ENCODE results near the gene RCHY1.
"Not testable (repeated sequence)": the region's sequence is repeated elsewhere in the genome, so short reads cannot be mapped to it uniquely, and the experiment has no call there.

RCHY1 gene

GRCh38 chr4:75514131-75514948 lies at the start of gene RCHY1, which contains the start of gene THAP6:
Gene RCHY1, minus strand, starts transcription at chr4:75514403. Its CDS starts 117 bp downstream, at chr4:75514286.
Gene THAP6, plus strand, starts transcription at chr4:75514473. Its CDS starts 980 bp downstream, at chr4:75515453.
- H3K9ac ChIP-seq (ENCODE audit: low read length), result peak within 1 kb of the TSS; percentile 82
- H3K36me3 ChIP-seq (ENCODE audit: control insufficient read depth, insufficient read depth, low read length), result peaks cover 25% of the 10 kb centered on the region
- peaks cover 18% of the 10 kb centered on the region for H3K4me1 ChIP-seq (ENCODE audit: control insufficient read depth, insufficient read depth, low read length)
- no peaks in the 10 kb centered on the region for H3K27me3 ChIP-seq (ENCODE audit: control insufficient read depth, insufficient read depth, low read length)
- peak within 1 kb of the TSS; percentile 53; the same call in 1 of the 2 replicates for H3K27ac ChIP-seq (ENCODE audit: low read depth, low read length)
- peak within 1 kb of the TSS; percentile 84 for H3K4me3 ChIP-seq (ENCODE audit: low read depth, low read length)
- no peaks in the 10 kb centered on the region; the same call in 1 of the 2 replicates for H3K9me3 ChIP-seq (ENCODE audit: control insufficient read depth, insufficient read depth, low read depth, low read length)

DNA sequence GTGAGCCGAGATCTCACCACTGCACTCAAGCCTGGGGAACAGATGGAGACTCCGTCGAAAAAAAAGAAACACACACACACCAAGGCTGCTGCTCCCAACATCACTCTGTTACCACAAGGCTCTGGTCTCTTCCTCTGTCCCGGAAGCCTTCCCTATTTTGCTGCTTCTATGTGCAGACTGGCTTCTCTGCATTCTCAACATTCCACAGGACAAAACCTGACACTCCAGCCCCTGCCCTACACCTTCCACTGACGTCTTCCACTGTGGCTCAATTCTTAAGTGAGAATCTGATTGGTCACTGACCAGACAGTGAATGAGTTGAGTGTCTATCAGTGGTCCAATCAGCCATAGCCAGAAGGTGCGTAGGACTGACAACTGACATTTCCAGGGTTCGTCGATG lies 47.6 kb upstream of the RCHY1 start:
- Histone ChIP-seq H3K27me3 (ENCODE audit: control insufficient read depth, insufficient read depth, low read length) (no peaks in the 10 kb centered on the region), H3K9me3 (ENCODE audit: control insufficient read depth, insufficient read depth, low read depth, low read length) (no peaks in the 10 kb centered on the region), H3K27ac (ENCODE audit: low read depth, low read length) (no peak overlapping the region)

DNA sequence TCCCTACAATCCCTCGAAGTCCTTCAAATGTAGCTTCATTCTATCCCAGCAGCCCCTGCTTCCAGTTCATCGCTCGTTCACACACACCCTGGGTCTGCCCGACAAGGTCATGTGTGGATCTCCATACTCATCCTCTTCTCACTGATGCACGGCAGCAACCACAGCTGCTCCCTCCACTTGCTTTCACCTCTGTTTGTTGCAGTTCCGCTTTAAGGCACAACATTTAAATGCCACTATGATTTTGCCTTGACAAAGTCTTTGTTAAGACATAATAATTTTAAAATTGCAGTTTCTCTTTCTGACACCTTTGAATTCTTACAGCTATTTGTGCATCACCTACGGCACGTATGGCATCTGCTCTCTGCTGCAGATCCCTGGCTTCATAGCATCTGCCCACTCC lies 43.5 kb upstream of the RCHY1 start:
- Histone ChIP-seq H3K36me3 (ENCODE audit: control insufficient read depth, insufficient read depth, low read length) (no peaks in the 10 kb centered on the region), H3K27me3 (ENCODE audit: control insufficient read depth, insufficient read depth, low read length) (no peaks in the 10 kb centered on the region), H3K9ac (ENCODE audit: low read length) (no peak overlapping the region), H3K9me3 (ENCODE audit: control insufficient read depth, insufficient read depth, low read depth, low read length) (no peaks in the 10 kb centered on the region), H3K4me3 (ENCODE audit: low read depth, low read length) (no peak overlapping the region), H3K27ac (ENCODE audit: low read depth, low read length) (no peak overlapping the region), H3K4me1 (ENCODE audit: control insufficient read depth, insufficient read depth, low read length) (peaks cover 16% of the 10 kb centered on the region; the same call in 1 of the 2 replicates)

More for the DNA sequence above, 47.6 kb upstream of the RCHY1 start:
- H3K36me3 ChIP-seq (ENCODE audit: control insufficient read depth, insufficient read depth, low read length), result no peaks in the 10 kb centered on the region
- H3K4me1 ChIP-seq (ENCODE audit: control insufficient read depth, insufficient read depth, low read length), result peaks cover 4% of the 10 kb centered on the region; the same call in 1 of the 2 replicates
- no peak overlapping the region for H3K4me3 ChIP-seq (ENCODE audit: low read depth, low read length)
- no peak overlapping the region for H3K9ac ChIP-seq (ENCODE audit: low read length)

GRCh38 chr4:75555294-75556164 lies 41.3 kb upstream of the RCHY1 start, which contains the start of gene ODAPH:
Gene ODAPH, plus strand, starts transcription at chr4:75556066. Its CDS starts 17 bp downstream, at chr4:75556083.
- Histone ChIP-seq H3K9ac (ENCODE audit: low read length) (no peak within 1 kb of the TSS), H3K27me3 (ENCODE audit: control insufficient read depth, insufficient read depth, low read length) (no peaks in the 10 kb centered on the region), H3K4me1 (ENCODE audit: control insufficient read depth, insufficient read depth, low read length) (peaks cover 12% of the 10 kb centered on the region; the same call in 1 of the 2 replicates), H3K27ac (ENCODE audit: low read depth, low read length) (no peak within 1 kb of the TSS), H3K4me3 (ENCODE audit: low read depth, low read length) (no peak within 1 kb of the TSS), H3K9me3 (ENCODE audit: control insufficient read depth, insufficient read depth, low read depth, low read length) (no peaks in the 10 kb centered on the region), H3K36me3 (ENCODE audit: control insufficient read depth, insufficient read depth, low read length) (no peaks in the 10 kb centered on the region)

DNA sequence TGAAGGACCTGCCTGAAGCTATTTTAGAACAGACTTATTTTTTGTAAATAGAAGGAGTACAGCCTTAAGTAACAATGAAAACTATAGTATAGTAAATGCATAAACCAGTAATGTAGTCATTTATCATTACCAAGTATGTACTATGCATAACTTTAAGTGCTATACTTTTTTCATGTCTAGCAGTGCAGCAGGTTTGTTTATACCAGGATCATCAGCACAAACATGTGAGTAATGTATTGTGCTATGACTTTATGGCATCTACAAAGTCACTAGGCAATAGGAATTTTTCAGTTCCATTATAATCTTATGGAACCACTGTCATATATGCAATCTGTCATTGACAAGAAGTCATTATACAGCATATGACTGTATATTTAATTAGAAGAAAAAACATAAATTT lies 38.2 kb upstream of the RCHY1 start:
- Histone ChIP-seq H3K9ac (ENCODE audit: low read length) (no peak overlapping the region), H3K36me3 (ENCODE audit: control insufficient read depth, insufficient read depth, low read length) (no peaks in the 10 kb centered on the region), H3K9me3 (ENCODE audit: control insufficient read depth, insufficient read depth, low read depth, low read length) (no peaks in the 10 kb centered on the region), H3K4me1 (ENCODE audit: control insufficient read depth, insufficient read depth, low read length) (peaks cover 12% of the 10 kb centered on the region; the same call in 1 of the 2 replicates), H3K27ac (ENCODE audit: low read depth, low read length) (no peak overlapping the region), H3K27me3 (ENCODE audit: control insufficient read depth, insufficient read depth, low read length) (no peaks in the 10 kb centered on the region), H3K4me3 (ENCODE audit: low read depth, low read length) (no peak overlapping the region)

DNA sequence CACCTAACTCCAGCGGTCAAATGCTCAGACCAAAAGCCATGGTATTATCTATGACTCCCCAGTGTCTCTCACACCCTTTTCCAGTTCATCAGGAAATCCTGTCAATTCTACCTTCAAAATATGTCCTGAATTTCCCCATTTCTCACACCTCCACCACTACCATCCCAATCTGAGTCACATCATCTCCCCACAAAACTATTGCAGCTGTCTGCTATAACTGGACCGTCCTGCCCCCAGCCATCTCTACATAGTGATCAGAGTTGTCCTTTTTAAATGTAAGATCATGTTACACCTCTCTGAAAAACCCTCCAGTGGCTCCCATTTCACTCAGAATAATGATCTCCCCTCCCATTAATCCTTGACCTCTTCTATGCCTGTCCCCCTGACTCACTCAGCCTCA lies 34.8 kb upstream of the RCHY1 start:
- peaks cover 2% of the 10 kb centered on the region; the same call in 1 of the 2 replicates for H3K36me3 ChIP-seq (ENCODE audit: control insufficient read depth, insufficient read depth, low read length)
- no peaks in the 10 kb centered on the region for H3K9me3 ChIP-seq (ENCODE audit: control insufficient read depth, insufficient read depth, low read depth, low read length)
- no peak overlapping the region for H3K27ac ChIP-seq (ENCODE audit: low read depth, low read length)
- no peak overlapping the region for H3K4me3 ChIP-seq (ENCODE audit: low read depth, low read length)
- no peaks in the 10 kb centered on the region for H3K4me1 ChIP-seq (ENCODE audit: control insufficient read depth, insufficient read depth, low read length)
- H3K27me3 ChIP-seq (ENCODE audit: control insufficient read depth, insufficient read depth, low read length), result no peaks in the 10 kb centered on the region
- no peak overlapping the region for H3K9ac ChIP-seq (ENCODE audit: low read length)

DNA sequence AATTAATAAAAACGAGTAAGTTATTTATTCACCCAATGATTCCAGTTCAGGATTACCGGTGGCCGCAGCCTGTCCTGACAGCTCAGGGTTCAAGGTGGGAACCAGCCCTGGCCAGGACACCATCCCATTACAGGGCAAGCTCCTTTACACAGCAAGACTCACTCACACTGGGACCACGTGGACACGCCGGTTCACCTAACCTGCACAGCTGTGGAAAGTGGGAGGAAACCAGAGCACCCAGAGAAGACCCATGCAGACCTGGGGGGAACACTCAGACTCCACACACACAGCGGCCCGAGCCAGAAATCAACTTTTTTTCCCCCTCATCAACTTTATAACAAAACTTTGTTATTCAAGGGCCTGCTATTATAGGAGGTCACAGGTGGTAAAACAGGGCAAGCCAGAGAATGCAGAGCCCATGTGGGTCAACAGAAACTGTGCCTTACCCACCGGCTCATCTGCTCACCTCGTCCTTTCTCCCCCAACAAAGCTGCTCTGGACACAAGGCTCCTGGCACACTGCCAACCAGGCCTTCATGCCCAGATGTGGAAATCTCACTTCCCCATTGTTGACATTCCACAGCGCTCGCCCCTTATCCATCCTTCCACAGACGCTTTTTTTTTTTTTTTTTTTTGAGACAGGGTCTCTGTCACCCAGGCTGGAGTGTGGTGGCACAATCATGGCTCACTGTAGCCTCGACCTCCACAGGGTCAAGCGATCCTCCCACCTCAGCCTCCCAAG lies 33.6 kb upstream of the RCHY1 start:
- Histone ChIP-seq H3K4me1 (ENCODE audit: control insufficient read depth, insufficient read depth, low read length) (no peaks in the 10 kb centered on the region), H3K36me3 (ENCODE audit: control insufficient read depth, insufficient read depth, low read length) (peaks cover 2% of the 10 kb centered on the region; the same call in 1 of the 2 replicates), H3K4me3 (ENCODE audit: low read depth, low read length) (no peak overlapping the region), H3K27ac (ENCODE audit: low read depth, low read length) (no peak overlapping the region), H3K9me3 (ENCODE audit: control insufficient read depth, insufficient read depth, low read depth, low read length) (no peaks in the 10 kb centered on the region), H3K9ac (ENCODE audit: low read length) (no peak overlapping the region), H3K27me3 (ENCODE audit: control insufficient read depth, insufficient read depth, low read length) (no peaks in the 10 kb centered on the region)

DNA sequence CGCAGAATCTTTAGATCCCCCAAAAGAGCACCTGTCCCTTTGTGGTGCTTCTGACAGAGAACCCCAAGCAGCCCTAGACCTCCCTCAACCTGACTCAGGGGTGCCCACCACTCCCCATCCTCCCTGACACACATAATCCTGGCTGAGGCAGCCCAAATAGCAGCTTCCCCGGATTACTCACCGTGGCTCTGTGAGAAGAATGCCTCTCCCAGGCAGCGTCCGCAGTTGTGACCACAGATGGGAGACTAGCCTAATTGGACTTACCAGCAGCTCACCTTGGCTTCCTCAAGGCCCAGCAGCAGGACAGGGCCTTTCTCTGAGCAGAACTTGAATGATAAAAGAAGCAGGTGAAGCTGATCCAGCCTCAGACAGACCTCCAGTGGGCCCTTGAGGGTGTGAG lies 31.3 kb upstream of the RCHY1 start:
- Histone ChIP-seq H3K4me3 (ENCODE audit: low read depth, low read length) (no peak overlapping the region), H3K9me3 (ENCODE audit: control insufficient read depth, insufficient read depth, low read depth, low read length) (no peaks in the 10 kb centered on the region), H3K36me3 (ENCODE audit: control insufficient read depth, insufficient read depth, low read length) (peaks cover 2% of the 10 kb centered on the region; the same call in 1 of the 2 replicates), H3K27me3 (ENCODE audit: control insufficient read depth, insufficient read depth, low read length) (no peaks in the 10 kb centered on the region), H3K4me1 (ENCODE audit: control insufficient read depth, insufficient read depth, low read length) (no peaks in the 10 kb centered on the region), H3K9ac (ENCODE audit: low read length) (no peak overlapping the region), H3K27ac (ENCODE audit: low read depth, low read length) (no peak overlapping the region)

DNA sequence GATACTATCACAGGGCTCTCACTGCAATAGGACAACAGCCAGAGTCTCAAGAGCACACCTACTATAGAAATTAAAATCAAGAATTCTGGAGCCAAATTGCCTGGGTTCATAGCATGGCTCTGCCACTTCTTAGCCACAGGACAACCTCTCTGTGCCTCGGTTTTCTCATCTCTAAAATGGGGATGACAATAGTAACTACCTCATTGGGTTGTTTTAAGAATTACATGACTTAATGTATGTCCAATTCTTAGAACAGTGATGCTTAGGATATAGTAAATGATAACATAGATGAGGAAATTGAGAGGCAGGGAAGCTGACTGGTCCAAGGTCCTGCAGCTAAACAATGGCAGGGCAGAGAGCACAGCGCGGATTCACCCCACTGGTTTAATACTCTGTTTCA lies 30.7 kb upstream of the RCHY1 start:
- Histone ChIP-seq H3K27me3 (ENCODE audit: control insufficient read depth, insufficient read depth, low read length) (no peaks in the 10 kb centered on the region), H3K27ac (ENCODE audit: low read depth, low read length) (no peak overlapping the region), H3K4me3 (ENCODE audit: low read depth, low read length) (no peak overlapping the region), H3K9me3 (ENCODE audit: control insufficient read depth, insufficient read depth, low read depth, low read length) (no peaks in the 10 kb centered on the region), H3K9ac (ENCODE audit: low read length) (no peak overlapping the region), H3K36me3 (ENCODE audit: control insufficient read depth, insufficient read depth, low read length) (peaks cover 2% of the 10 kb centered on the region; the same call in 1 of the 2 replicates), H3K4me1 (ENCODE audit: control insufficient read depth, insufficient read depth, low read length) (no peaks in the 10 kb centered on the region)

DNA sequence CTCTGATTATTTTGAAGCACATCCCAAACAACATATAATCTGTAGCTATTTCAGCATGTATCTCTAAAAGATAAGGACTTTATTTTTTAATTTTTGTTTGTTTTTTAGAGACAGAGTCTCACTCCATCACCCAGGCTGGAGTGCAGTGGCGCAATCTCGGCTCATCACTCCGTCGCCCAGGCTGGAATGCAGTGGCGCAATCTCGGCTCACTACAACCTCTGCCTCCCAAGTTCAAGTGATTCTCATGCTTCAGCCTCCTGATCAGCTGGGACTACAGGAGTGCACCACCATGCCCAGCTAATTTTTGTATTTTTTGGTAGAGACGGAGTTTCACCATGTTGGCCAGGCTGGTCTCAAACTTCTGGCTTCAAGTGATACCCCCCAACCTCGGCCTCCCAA lies 30.0 kb upstream of the RCHY1 start:
- H3K27me3 ChIP-seq (ENCODE audit: control insufficient read depth, insufficient read depth, low read length); H3K27ac ChIP-seq (ENCODE audit: low read depth, low read length); H3K9ac ChIP-seq (ENCODE audit: low read length); H3K4me3 ChIP-seq (ENCODE audit: low read depth, low read length); H3K9me3 ChIP-seq (ENCODE audit: control insufficient read depth, insufficient read depth, low read depth, low read length); H3K4me1 ChIP-seq (ENCODE audit: control insufficient read depth, insufficient read depth, low read length); H3K36me3 ChIP-seq (ENCODE audit: control insufficient read depth, insufficient read depth, low read length): not testable (repeated sequence)
